K562 (cell line): ENCODE results near the gene ARL10. TPM values are rescaled to one million over a fixed set of nuclear protein-coding genes. Genes with fewer than 3 reads are reported as not detected.

ENCODE experiments used
- ARID2 ChIP-seq: fragments of 450-650 bp; IDR thresholded peaks from 2 replicates; pipeline ENCODE4 v1.6.1; 2017; ENCODE audit warnings: antibody characterized with exemption, mild to moderate bottlenecking
- GABPA ChIP-seq: fragments of 200-800 bp; sonication (Bioruptor generic); conservative IDR thresholded peaks from 2 replicates; pipeline ENCODE4 v1.6.1; 2016; ENCODE audit warnings: low read depth, missing genetic modification characterization, missing compliant biosample characterization
- GTF3C2 ChIP-seq: IDR thresholded peaks from 3 replicates; pipeline ENCODE4 v1.6.1; 2011; ENCODE audit warnings: borderline replicate concordance, mild to moderate bottlenecking, moderate library complexity; ENCODE audit not compliant: insufficient read length; ENCODE audit errors: extremely low read depth
- MAX ChIP-seq: sonication (generic); formaldehyde crosslinking; IDR thresholded peaks from 2 replicates; pipeline ENCODE4 v1.9.0; 2022; ENCODE audit warnings: mild to moderate bottlenecking, missing genetic modification reagents
- POLR3G ChIP-seq: IDR thresholded peaks from 2 replicates; pipeline ENCODE4 v1.6.1; 2011; ENCODE audit not compliant: insufficient read length, insufficient replicate concordance; ENCODE audit errors: extremely low read depth
- ZBTB12 ChIP-seq: fragments of 250-450 bp; sonication (Bioruptor Pico); IDR thresholded peaks from 2 replicates; pipeline ENCODE4 v1.4.0; 2020
- ZBTB9 ChIP-seq: fragments of 450-650 bp; formaldehyde crosslinking; IDR thresholded peaks from 2 replicates; pipeline ENCODE4 v1.4.0; 2020; ENCODE audit warnings: mild to moderate bottlenecking, moderate library complexity
- ZNF23 ChIP-seq: fragments of 250-450 bp; sonication (Bioruptor Pico); IDR thresholded peaks from 2 replicates; pipeline ENCODE4 v1.4.0; 2020; ENCODE audit warnings: mild to moderate bottlenecking
- ZNF639 ChIP-seq, 2 experiments: fragments of 200-800 bp in 1 of 2; sonication (Bioruptor generic) in 1 of 2; sonication (generic) in 1 of 2; formaldehyde crosslinking in 1 of 2; IDR thresholded peaks in 1 of 2; conservative IDR thresholded peaks in 1 of 2; 2 replicates each; pipeline versions ENCODE4 v1.5.0 to v1.6.1; 2016 to 2020; ENCODE audit warnings: missing compliant biosample characterization in 1 of 2, missing genetic modification characterization in 1 of 2, missing genetic modification reagents in 1 of 2
- ZNF76 ChIP-seq: fragments of 250-450 bp; sonication (Bioruptor Pico); IDR thresholded peaks from 2 replicates; pipeline ENCODE4 v1.4.0; 2020; ENCODE audit warnings: mild to moderate bottlenecking, moderate library complexity, borderline replicate concordance
- ZNF766 ChIP-seq: fragments of 200-800 bp; sonication (Bioruptor generic); conservative IDR thresholded peaks from 2 replicates; pipeline ENCODE4 v1.6.1; 2016; ENCODE audit warnings: missing genetic modification characterization, missing compliant biosample characterization
- polyA plus RNA-seq, 8 experiments: library from polyadenylated mRNA; depleted of rRNA in 4 of 8; stranded (reverse) in 5 of 8; unstranded in 3 of 8; fragments of >200 nt; fragmentation: Nextera tagmentation in 2 of 8; fragmentation: Illumina TruSeq in 1 of 8; extraction: Ambion mirVana in 2 of 8; extraction: Trizol in 1 of 8; gene quantifications; 2 replicates each; pipeline versions ENCODE4 v1.2.1 to v1.2.3, GENCODE V29; 2011 to 2014; ENCODE audit warnings: inconsistent platforms in 1 of 8, missing spikeins in 1 of 8
- total RNA-seq, 7 experiments: library from RNA; depleted of rRNA in 6 of 7; stranded (reverse); fragments of >200 nt in 6 of 7; fragmentation: Illumina TruSeq in 2 of 7; extraction: Trizol in 2 of 7; gene quantifications; 2 replicates each; pipeline versions ENCODE4 v1.2.1 to v1.2.3, GENCODE V29; 2011 to 2021; ENCODE audit warnings: low replicate concordance in 1 of 7

ARL10 gene
- total and polyA plus RNA-seq, 9 of the 15 experiments (the other 6 are each of a cell fraction or from before 2014, with no cell fraction given) = under 0.01 to 0.40 (median 0.34) TPM; not detected in 3

- no peak for TF ChIP-seq GABPA (tag)
- no peak for TF ChIP-seq ZBTB9 (CRISPR knock-in tag)
- TF ChIP-seq ZNF766 (CRISPR knock-in tag) = peak; percentile 66; the same call in 1 of the 2 replicates
- TF ChIP-seq MAX (CRISPR knock-in tag) = no peak
- TF ChIP-seq ZNF76 (CRISPR knock-in tag) = no peak
- TF ChIP-seq ZNF23 (CRISPR knock-in tag) = no peak
- no peak for TF ChIP-seq GTF3C2
- no peak for TF ChIP-seq POLR3G
- TF ChIP-seq ARID2 = no peak
- TF ChIP-seq ZBTB12 (CRISPR knock-in tag) = no peak
- TF ChIP-seq ZNF639 (CRISPR knock-in tag; conservative IDR thresholded peaks at IDR 0.05 in 1 of 2, IDR thresholded peaks at IDR 0.05 in 1 of 2) = no peak
Measured at GRCh38 chr5:176420972-176421544, 55.8 kb downstream of the ARL10 start (continued).
